HepG2 (cell line): Measurements from ENCODE around the gene CBX5. TPM values are rescaled to one million over a fixed set of nuclear protein-coding genes. Genes with fewer than 3 reads are reported as not detected.
A peak's percentile ranks its signal among the peaks of the same experiment; 100 is the strongest.

Experiments
- CTCF ChIP-seq: sonication (generic); formaldehyde crosslinking; IDR thresholded peaks from 2 replicates; pipeline ENCODE4 v1.5.0; 2020; ENCODE audit warnings: mild to moderate bottlenecking, missing genetic modification reagents, moderate library complexity
- GLI4 ChIP-seq: sonication (generic); formaldehyde crosslinking; IDR thresholded peaks from 2 replicates; pipeline ENCODE4 v1.5.1; 2020; ENCODE audit warnings: missing genetic modification reagents, mild to moderate bottlenecking, moderate library complexity, borderline replicate concordance
- KLF16 ChIP-seq, 2 experiments: sonication (generic) in 1 of 2; formaldehyde crosslinking in 1 of 2; IDR thresholded peaks; 2 replicates each; pipeline versions ENCODE4 v1.6.1 to v1.8.0; 2016 to 2023; ENCODE audit warnings: missing genetic modification reagents in 2 of 2, missing compliant biosample characterization in 1 of 2
- LRRFIP1 ChIP-seq: sonication (generic); formaldehyde crosslinking; conservative IDR thresholded peaks from 2 replicates; pipeline ENCODE4 v1.4.0; 2020; ENCODE audit warnings: missing genetic modification reagents
- NR2F1 ChIP-seq, 2 experiments: fragments of 450-650 bp in 1 of 2; formaldehyde crosslinking in 1 of 2; IDR thresholded peaks; 2 replicates each; pipeline versions ENCODE4 v1.5.0 to v1.6.1; 2016 to 2020; ENCODE audit warnings: mild to moderate bottlenecking in 1 of 2, missing compliant biosample characterization in 1 of 2, missing genetic modification reagents in 1 of 2, moderate library complexity in 1 of 2
- ONECUT2 ChIP-seq: sonication (generic); formaldehyde crosslinking; IDR thresholded peaks from 2 replicates; pipeline ENCODE4 v1.4.0; 2020; ENCODE audit warnings: missing genetic modification reagents
- SALL1 ChIP-seq: sonication (generic); formaldehyde crosslinking; IDR thresholded peaks from 2 replicates; pipeline ENCODE4 v1.8.0; 2022; ENCODE audit warnings: mild to moderate bottlenecking, missing genetic modification reagents
- TAF15 ChIP-seq: fragments of 200-400 bp; formaldehyde crosslinking; IDR thresholded peaks from one replicate; pipeline ENCODE4 v1.6.1; 2018; ENCODE audit warnings: mild to moderate bottlenecking, low read depth, low read length; ENCODE audit not compliant: poor library complexity, severe bottlenecking
- THYN1 ChIP-seq: sonication (generic); formaldehyde crosslinking; IDR thresholded peaks from 2 replicates; pipeline ENCODE4 v1.8.1; 2023; ENCODE audit warnings: low read depth, mild to moderate bottlenecking, moderate library complexity, missing genetic modification reagents, borderline replicate concordance
- ZNF296 ChIP-seq: sonication (generic); formaldehyde crosslinking; conservative IDR thresholded peaks from 2 replicates; pipeline ENCODE4 v1.5.0; 2020; ENCODE audit warnings: mild to moderate bottlenecking, missing genetic modification reagents
- ZNF414 ChIP-seq: sonication (generic); formaldehyde crosslinking; IDR thresholded peaks from 2 replicates; pipeline ENCODE4 v1.5.0; 2020; ENCODE audit warnings: missing genetic modification reagents
- ZNF432 ChIP-seq: sonication (generic); formaldehyde crosslinking; IDR thresholded peaks from 2 replicates; pipeline ENCODE4 v1.5.0; 2020; ENCODE audit warnings: missing genetic modification reagents, mild to moderate bottlenecking, borderline replicate concordance
- ZNF784 ChIP-seq: sonication (generic); formaldehyde crosslinking; IDR thresholded peaks from 2 replicates; pipeline ENCODE4 v1.5.1; 2020; ENCODE audit warnings: missing genetic modification reagents, mild to moderate bottlenecking, borderline replicate concordance
- ZSCAN31 ChIP-seq: sonication (generic); formaldehyde crosslinking; IDR thresholded peaks from 2 replicates; pipeline ENCODE4 v1.5.0; 2020; ENCODE audit warnings: low read depth, mild to moderate bottlenecking, missing genetic modification reagents
- ZSCAN9 ChIP-seq: IDR thresholded peaks from 2 replicates; pipeline ENCODE4 v1.6.1; 2016; ENCODE audit warnings: borderline replicate concordance
- polyA plus RNA-seq, 8 experiments: library from polyadenylated mRNA; depleted of rRNA in 3 of 8; stranded (reverse) in 7 of 8; unstranded in 1 of 8; fragments of >200 nt; fragmentation: Illumina TruSeq in 4 of 8; extraction: Trizol in 4 of 8; gene quantifications; 2 replicates each; pipeline versions ENCODE4 v1.2.1 to v1.2.3, GENCODE V29; 2011 to 2016; ENCODE audit warnings: low read depth in 4 of 8, missing spikeins in 1 of 8, mixed read lengths in 1 of 8; ENCODE audit not compliant: insufficient read depth in 1 of 8
- total RNA-seq, 5 experiments: library from RNA; depleted of rRNA; stranded (reverse); fragments of >200 nt; fragmentation: Illumina TruSeq; extraction: Trizol; gene quantifications; 2 replicates each; pipeline ENCODE4 v1.2.3, GENCODE V29; 2016; ENCODE audit warnings: low read depth in 1 of 5
- TF ChIP-seq, protein P1 (sequence below): sonication (generic); formaldehyde crosslinking; IDR thresholded peaks from 2 replicates; pipeline ENCODE4 v1.4.0; 2020; ENCODE audit warnings: mild to moderate bottlenecking, missing genetic modification reagents
- TF ChIP-seq, protein P2 (sequence below): sonication (generic); formaldehyde crosslinking; IDR thresholded peaks from 2 replicates; pipeline ENCODE4 v1.5.1; 2020; ENCODE audit warnings: missing genetic modification reagents, mild to moderate bottlenecking, borderline replicate concordance
- TF ChIP-seq, protein P3 (sequence below): sonication (generic); formaldehyde crosslinking; IDR thresholded peaks from 2 replicates; pipeline ENCODE4 v1.5.0; 2020; ENCODE audit warnings: missing genetic modification reagents, mild to moderate bottlenecking, borderline replicate concordance

The CBX5 gene
- total and polyA plus RNA-seq, 2 of the 13 experiments (the other 11 are each of a cell fraction or from before 2014, with no cell fraction given): 16.0 to 22.2 TPM

GRCh38 chr12:54214553-54215406 is 65.1 kb downstream of the CBX5 start (continued):
- peak; percentile 54; the same call in 1 of the 2 replicates for TF ChIP-seq SALL1
- no peak for TF ChIP-seq GLI4 (CRISPR knock-in tag)
- TF ChIP-seq KLF16 (CRISPR knock-in tag; IDR thresholded peaks at IDR 0.05): peak in 1 of 2 experiments; percentile 70; a peak in 1 of 4 replicates
- no peak for TF ChIP-seq TAF15
- TF ChIP-seq ZNF432 (CRISPR knock-in tag): no peak
- TF ChIP-seq, protein P1, sequence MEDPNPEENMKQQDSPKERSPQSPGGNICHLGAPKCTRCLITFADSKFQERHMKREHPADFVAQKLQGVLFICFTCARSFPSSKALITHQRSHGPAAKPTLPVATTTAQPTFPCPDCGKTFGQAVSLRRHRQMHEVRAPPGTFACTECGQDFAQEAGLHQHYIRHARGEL (CRISPR knock-in tag): no peak
- TF ChIP-seq, protein P2, sequence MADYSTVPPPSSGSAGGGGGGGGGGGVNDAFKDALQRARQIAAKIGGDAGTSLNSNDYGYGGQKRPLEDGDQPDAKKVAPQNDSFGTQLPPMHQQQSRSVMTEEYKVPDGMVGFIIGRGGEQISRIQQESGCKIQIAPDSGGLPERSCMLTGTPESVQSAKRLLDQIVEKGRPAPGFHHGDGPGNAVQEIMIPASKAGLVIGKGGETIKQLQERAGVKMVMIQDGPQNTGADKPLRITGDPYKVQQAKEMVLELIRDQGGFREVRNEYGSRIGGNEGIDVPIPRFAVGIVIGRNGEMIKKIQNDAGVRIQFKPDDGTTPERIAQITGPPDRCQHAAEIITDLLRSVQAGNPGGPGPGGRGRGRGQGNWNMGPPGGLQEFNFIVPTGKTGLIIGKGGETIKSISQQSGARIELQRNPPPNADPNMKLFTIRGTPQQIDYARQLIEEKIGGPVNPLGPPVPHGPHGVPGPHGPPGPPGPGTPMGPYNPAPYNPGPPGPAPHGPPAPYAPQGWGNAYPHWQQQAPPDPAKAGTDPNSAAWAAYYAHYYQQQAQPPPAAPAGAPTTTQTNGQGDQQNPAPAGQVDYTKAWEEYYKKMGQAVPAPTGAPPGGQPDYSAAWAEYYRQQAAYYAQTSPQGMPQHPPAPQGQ (CRISPR knock-in tag): no peak
- TF ChIP-seq, protein P3, sequence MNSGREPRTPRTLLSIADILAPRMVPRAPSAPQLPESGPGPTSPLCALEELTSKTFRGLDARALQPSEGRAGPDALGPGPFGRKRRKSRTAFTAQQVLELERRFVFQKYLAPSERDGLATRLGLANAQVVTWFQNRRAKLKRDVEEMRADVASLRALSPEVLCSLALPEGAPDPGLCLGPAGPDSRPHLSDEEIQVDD: no peak
- no peak for TF ChIP-seq ONECUT2 (CRISPR knock-in tag)
- TF ChIP-seq CTCF: peak; percentile 95
- no peak for TF ChIP-seq NR2F1 (CRISPR knock-in tag; IDR thresholded peaks at IDR 0.05)
- TF ChIP-seq ZNF296: no peak
- no peak for TF ChIP-seq LRRFIP1 (CRISPR knock-in tag)
- TF ChIP-seq ZNF414 (CRISPR knock-in tag): no peak
- no peak for TF ChIP-seq ZNF784
- TF ChIP-seq ZSCAN31 (CRISPR knock-in tag): no peak
- no peak for TF ChIP-seq ZSCAN9 (CRISPR knock-in tag)
- TF ChIP-seq THYN1 (CRISPR knock-in tag): no peak
